Adrenal gland (tissue), 12 donors: Measurements from ENCODE around the gene ELF5. TPM values are rescaled to one million over a fixed set of nuclear protein-coding genes. Genes with fewer than 3 reads are reported as not detected.

Experiments
- DNase-seq, 7 donors: peaks; one replicate each; pipeline ENCODE4 v3.0.0-alpha.2; 2019 to 2020
- H3K27ac ChIP-seq, 5 donors: fragments of 200-600 bp; sonication (generic) in 4 of 5; 1 replicate in 3 of 5; 2 replicates in 2 of 5; pipeline versions ENCODE4 v1.5.1 to v1.8.0; 2016 to 2020; ENCODE audit warnings: mild to moderate bottlenecking in 1 of 5
- H3K27me3 ChIP-seq: fragments of 200-600 bp; 2 replicates; pipeline ENCODE4 v1.8.0; 2021
- H3K36me3 ChIP-seq, 2 donors: fragments of 200-600 bp; replicated peaks in 1 of 2; 1 replicate in 1 of 2; 2 replicates in 1 of 2; pipeline versions ENCODE4 v1.5.1 to v1.8.0; 2018 to 2022
- H3K4me1 ChIP-seq, 2 donors: fragments of 200-600 bp; replicated peaks in 1 of 2; 1 replicate in 1 of 2; 2 replicates in 1 of 2; pipeline versions ENCODE4 v1.5.1 to v1.8.0; 2018 to 2021
- H3K4me3 ChIP-seq, 4 donors: fragments of 200-600 bp; sonication (generic) in 3 of 4; one replicate each; pipeline ENCODE4 v1.5.1; 2016 to 2018
- H3K9me3 ChIP-seq, 3 donors: fragments of 200-600 bp; sonication (generic) in 1 of 3; replicated peaks in 1 of 3; 1 replicate in 2 of 3; 2 replicates in 1 of 3; pipeline versions ENCODE4 v1.5.1 to v1.8.0; 2016 to 2021
- CTCF ChIP-seq, 6 experiments: fragments of 450-650 bp in 4 of 6; fragments of 200-600 bp in 2 of 6; sonication (generic) in 1 of 6; IDR thresholded peaks; 1 replicate in 5 of 6; 2 replicates in 1 of 6; pipeline versions ENCODE4 v1.5.1 to v1.8.0; 2016 to 2021; ENCODE audit warnings: antibody characterized with exemption in 6 of 6, mild to moderate bottlenecking in 2 of 6, moderate library complexity in 1 of 6
- POLR2A ChIP-seq, 2 donors: fragments of 450-650 bp; IDR thresholded peaks; one replicate each; pipeline ENCODE4 v1.6.1; 2017; ENCODE audit warnings: antibody characterized with exemption in 2 of 2, mild to moderate bottlenecking in 2 of 2, moderate library complexity in 1 of 2
- WGBS, 4 donors: extraction: QIAGEN DNeasy Blood & Tissue Kit in 2 of 4; methylation state at CpG; one replicate each; pipeline versions ENCODE4 v1.1.5 to v1.1.7; 2013 to 2017; 5-methylcytosine and 5-hydroxymethylcytosine counted together
- intact Hi-C, 2 donors: fragments of 100-400 bp; cut with DNase I; formaldehyde crosslinking; loops; one replicate each; pipeline versions ENCODE4 v1.14.1 to v1.15.0; 2022 to 2023
- polyA plus RNA-seq, 3 donors: library from polyadenylated mRNA; stranded (reverse); fragments of 200-250 nt in 2 of 3; fragments of 350-450 nt in 1 of 3; fragmentation: Illumina TruSeq in 1 of 3; extraction: RNeasy Lipid Tissue Mini Kit (QIAGEN cat#74804) in 1 of 3; gene quantifications; one replicate each; pipeline ENCODE4 v1.2.3, GENCODE V29; 2013 to 2014
- total RNA-seq, 9 donors: library from RNA; depleted of rRNA in 4 of 9; stranded (reverse); fragments of >200 nt in 4 of 9; fragments of 120-200 nt in 1 of 9; fragmentation: NEBNext Ultra II Directional in 1 of 9; extraction: Animal tissue kit (Norgen Biotek cat#: 25700) in 1 of 9; gene quantifications; one replicate each; pipeline versions ENCODE4 v1.1.0 to v1.2.4, GENCODE V29; 2013 to 2023
- donor health status: healthy with polysubstance abuse.
- donor health status: Bipolar disorder and iron deficiency.
- donor health status: DM: yes; HTN: yes; CAD: no.
- donor health status: DM: no; HTN: no; CAD: no.
- donor health status: DM: no; HTN: no; CAD: no.
- donor health status: DM: yes; HTN: yes; CAD: no.

Gene ELF5
- total and polyA plus RNA-seq, 12 donors, result 0.03 TPM; not detected in 11

DNA sequence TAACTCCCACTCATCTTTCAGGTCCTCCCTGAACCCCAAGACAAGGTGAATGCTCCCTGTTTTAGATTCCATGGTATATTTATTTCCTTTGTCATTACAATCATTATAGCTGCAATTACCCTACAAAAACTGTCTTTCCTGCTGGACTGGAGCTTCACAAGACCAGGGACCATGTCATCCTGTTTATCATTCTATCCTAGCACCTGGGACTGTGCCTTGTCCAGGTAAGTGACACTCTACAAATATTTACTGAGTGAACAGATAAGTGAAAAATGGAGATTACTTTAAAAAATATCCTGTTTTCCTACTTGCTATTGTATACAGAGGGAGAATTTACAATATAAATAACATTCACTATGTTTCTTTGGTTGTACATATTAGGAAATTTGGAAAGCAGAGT is 22.5 kb upstream of the ELF5 start:
- no peak for TF ChIP-seq POLR2A (IDR thresholded peaks at IDR 0.05)
- TF ChIP-seq CTCF (IDR thresholded peaks at IDR 0.05), result no peak
- Histone ChIP-seq H3K36me3 (no peaks in the 10 kb centered on the region), H3K4me1 (no peaks in the 10 kb centered on the region), H3K27me3 (no peaks in the 10 kb centered on the region), H3K4me3 (no peak overlapping the region), H3K27ac (no peak overlapping the region), H3K9me3 (no peaks in the 10 kb centered on the region)
- DNase-seq, result no peak
- intact Hi-C loops, result no loop called here

DNA sequence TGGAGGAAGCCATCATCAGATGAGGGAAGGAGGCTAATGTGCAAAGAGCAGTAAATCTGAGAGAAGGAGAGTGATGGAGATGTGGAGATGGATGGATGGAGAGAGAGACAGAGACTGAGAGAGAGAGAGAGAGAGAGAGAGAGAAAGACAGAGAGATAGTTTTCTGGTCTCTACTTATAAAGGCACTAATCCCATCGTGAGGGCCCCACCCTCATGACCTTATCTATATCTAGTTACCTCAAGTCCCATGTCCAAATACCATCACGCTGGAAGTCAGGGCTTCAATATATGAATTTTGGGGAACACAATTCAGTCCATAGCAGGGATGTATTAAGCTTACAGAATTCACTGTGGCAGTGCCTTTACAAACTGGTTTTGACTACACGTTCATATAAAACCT is 21.2 kb upstream of the ELF5 start:
- TF ChIP-seq CTCF (IDR thresholded peaks at IDR 0.05), result no peak
- no peak for TF ChIP-seq POLR2A (IDR thresholded peaks at IDR 0.05)
- no peaks in the 10 kb centered on the region for H3K9me3 ChIP-seq

DNA sequence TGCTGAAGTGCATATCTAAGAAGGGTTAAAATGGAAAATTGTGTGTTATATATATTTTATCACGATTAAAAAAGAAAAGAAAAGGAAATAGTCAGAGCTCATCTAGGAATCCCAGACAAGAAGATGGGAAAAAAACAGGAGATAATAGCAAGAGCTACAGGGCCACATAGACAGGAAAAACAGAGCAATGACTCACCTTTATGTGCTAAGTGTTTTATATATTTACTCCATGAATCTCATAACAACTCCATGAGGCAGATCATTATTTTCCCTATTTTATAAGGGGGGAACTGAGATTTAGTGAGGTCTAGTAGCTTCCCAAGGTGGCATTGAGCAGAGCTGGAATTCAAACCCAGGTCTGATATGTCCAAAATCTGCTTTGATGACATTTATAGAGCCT is 18.1 kb upstream of the ELF5 start:
- H3K36me3 ChIP-seq, result no peaks in the 10 kb centered on the region
- TF ChIP-seq CTCF (IDR thresholded peaks at IDR 0.05), result no peak
- TF ChIP-seq POLR2A (IDR thresholded peaks at IDR 0.05), result no peak
- WGBS, 4 donors, result 36 to 51% (median 43%) methylated on average over 1 of the region's 1 CpG

More for the DNA sequence above, 21.2 kb upstream of the ELF5 start:
- H3K4me1 ChIP-seq, result no peaks in the 10 kb centered on the region
- H3K27me3 ChIP-seq, result no peaks in the 10 kb centered on the region
- H3K27ac ChIP-seq, result no peak overlapping the region
- no peak overlapping the region for H3K4me3 ChIP-seq
- intact Hi-C loops, result no loop called here
- DNase-seq, result no peak
- 78 to 84% (median 80%) methylated on average over 3 of the region's 3 CpGs for WGBS, 4 donors
- no peaks in the 10 kb centered on the region for H3K36me3 ChIP-seq

GRCh38 chr11:34530545-34531234 is 17.1 kb upstream of the ELF5 start:
- Histone ChIP-seq H3K27ac (no peak overlapping the region), H3K9me3 (no peaks in the 10 kb centered on the region), H3K36me3 (no peaks in the 10 kb centered on the region), H3K4me1 (no peaks in the 10 kb centered on the region), H3K4me3 (no peak overlapping the region), H3K27me3 (no peaks in the 10 kb centered on the region)
- TF ChIP-seq CTCF (IDR thresholded peaks at IDR 0.05) (no peak), POLR2A (IDR thresholded peaks at IDR 0.05) (no peak)
- no peak for DNase-seq
- 68 to 87% (median 83%) methylated on average over 3 of the region's 3 CpGs for WGBS, 4 donors
- intact Hi-C loops, result no loop called here

More for the DNA sequence above, 18.1 kb upstream of the ELF5 start:
- no peaks in the 10 kb centered on the region for H3K9me3 ChIP-seq
- no peak overlapping the region for H3K4me3 ChIP-seq
- H3K27me3 ChIP-seq, result no peaks in the 10 kb centered on the region
- no peak for DNase-seq
- no peak overlapping the region for H3K27ac ChIP-seq
- intact Hi-C loops, result no loop called here
- no peaks in the 10 kb centered on the region for H3K4me1 ChIP-seq
